GM23248 (cell line): ENCODE results near the gene LGALS12. TPM values are rescaled to one million over a fixed set of nuclear protein-coding genes. Genes with fewer than 3 reads are reported as not detected.
A peak's percentile ranks its signal among the peaks of the same experiment; 100 is the strongest.

Source experiments
- DNase-seq: peaks from one replicate; pipeline ENCODE4 v3.0.0-alpha.2; 2015
- H2AFZ ChIP-seq: fragments of 200-600 bp; sonication (generic); 2 replicates; pipeline ENCODE4 v1.6.1; 2016; ENCODE audit warnings: antibody characterized with exemption
- H3F3A ChIP-seq: fragments of 200-600 bp; sonication (generic); 2 replicates; pipeline ENCODE4 v1.6.1; 2016; ENCODE audit warnings: mild to moderate bottlenecking, antibody characterized with exemption, mixed run types; ENCODE audit not compliant: insufficient read depth
- H3K27ac ChIP-seq: fragments of 200-600 bp; sonication (generic); 2 replicates; pipeline ENCODE4 v1.5.1; 2016; ENCODE audit warnings: mild to moderate bottlenecking
- H3K27me3 ChIP-seq: fragments of 200-600 bp; sonication (generic); replicated peaks from 2 replicates; pipeline ENCODE4 v1.6.1; 2016; ENCODE audit warnings: mild to moderate bottlenecking; ENCODE audit not compliant: insufficient read depth
- H3K36me3 ChIP-seq: fragments of 200-600 bp; sonication (generic); 2 replicates; pipeline ENCODE4 v1.6.1; 2016; ENCODE audit warnings: low read depth, mild to moderate bottlenecking
- H3K4me1 ChIP-seq: fragments of 200-600 bp; sonication (generic); 2 replicates; pipeline ENCODE4 v1.6.1; 2016; ENCODE audit warnings: mild to moderate bottlenecking; ENCODE audit not compliant: insufficient read depth
- H3K4me2 ChIP-seq: fragments of 200-600 bp; sonication (generic); one replicate; pipeline ENCODE4 v1.6.1; 2016; ENCODE audit warnings: mild to moderate bottlenecking; ENCODE audit not compliant: unreplicated experiment
- H3K4me3 ChIP-seq: fragments of 200-600 bp; sonication (generic); 2 replicates; pipeline ENCODE4 v1.5.1; 2016; ENCODE audit warnings: mild to moderate bottlenecking
- H3K79me2 ChIP-seq: fragments of 200-600 bp; sonication (generic); 2 replicates; pipeline ENCODE4 v1.6.1; 2016; ENCODE audit warnings: mild to moderate bottlenecking; ENCODE audit not compliant: insufficient read depth
- H3K9ac ChIP-seq: fragments of 200-600 bp; sonication (generic); 2 replicates; pipeline ENCODE4 v1.6.1; 2016; ENCODE audit warnings: mild to moderate bottlenecking
- H3K9me2 ChIP-seq: fragments of 200-600 bp; sonication (generic); 2 replicates; pipeline ENCODE4 v1.6.1; 2016; ENCODE audit warnings: mixed run types, mild to moderate bottlenecking, moderate library complexity; ENCODE audit not compliant: insufficient read depth
- H3K9me3 ChIP-seq: fragments of 200-600 bp; sonication (generic); one replicate; pipeline ENCODE4 v1.6.1; 2017; ENCODE audit warnings: low read depth
- H4K20me1 ChIP-seq: fragments of 200-600 bp; sonication (generic); 2 replicates; pipeline ENCODE4 v1.6.0; 2016; ENCODE audit not compliant: insufficient read depth
- EZH2 ChIP-seq: fragments of 200-600 bp; sonication (generic); IDR thresholded peaks from 2 replicates; pipeline ENCODE4 v1.6.1; 2018; ENCODE audit warnings: antibody characterized with exemption, mild to moderate bottlenecking; ENCODE audit not compliant: insufficient read depth, poor library complexity, severe bottlenecking
- EZH2phosphoT487 ChIP-seq: fragments of 200-600 bp; sonication (generic); IDR thresholded peaks from 2 replicates; pipeline ENCODE4 v1.6.1; 2018; ENCODE audit warnings: antibody characterized with exemption, moderate library complexity, mild to moderate bottlenecking, low read depth; ENCODE audit not compliant: insufficient read depth
- WGBS, 2 experiments: methylation state at CpG; one replicate each; pipeline ENCODE4 v1.1.6; 2015 to 2017; ENCODE audit warnings: low lambda C conversion rate in 2 of 2, low coverage in 1 of 2; ENCODE audit errors: missing lambda C conversion rate in 2 of 2; 5-methylcytosine and 5-hydroxymethylcytosine counted together
- in situ Hi-C: fragments of 300-500 bp; cut with MboI; formaldehyde crosslinking; loops from 2 replicates; pipeline ENCODE4 v1.15.0; 2020
- polyA plus RNA-seq: library from polyadenylated mRNA; unstranded; fragments of >200 nt; fragmentation: Nextera tagmentation; extraction: Ambion mirVana; gene quantifications from 2 replicates; pipeline ENCODE4 v1.2.1, GENCODE V29; 2016
- total RNA-seq: library from RNA; depleted of rRNA; stranded (reverse); fragments of >200 nt; shearing (Covaris generic); gene quantifications from 2 replicates; pipeline ENCODE4 v1.2.3, GENCODE V29; 2014

The LGALS12 gene
- total and polyA plus RNA-seq, 2 experiments from 2014 or later, result not detected

GRCh38 chr11:63489879-63490278, 16.0 kb upstream of the LGALS12 start:
- 20 to 26% methylated on average over 3 of the region's 3 CpGs for WGBS, 2 experiments
- no peaks in the 10 kb centered on the region for H3F3A ChIP-seq
- H3K36me3 ChIP-seq, result no peaks in the 10 kb centered on the region
- H3K79me2 ChIP-seq, result no peaks in the 10 kb centered on the region
- H3K9ac ChIP-seq, result no peak overlapping the region
- no peaks in the 10 kb centered on the region for H3K4me1 ChIP-seq
- no peak overlapping the region for H3K4me3 ChIP-seq
- no peaks in the 10 kb centered on the region for H4K20me1 ChIP-seq
- TF ChIP-seq EZH2 (no peak), EZH2phosphoT487 (no peak)
- no peaks in the 10 kb centered on the region for H3K9me2 ChIP-seq
- H3K27ac ChIP-seq, result no peak overlapping the region
- H2AFZ ChIP-seq, result no peak overlapping the region
- no peaks in the 10 kb centered on the region for H3K9me3 ChIP-seq
- H3K27me3 ChIP-seq, result peaks cover 47% of the 10 kb centered on the region
- in situ Hi-C loops, result loop anchor here (25.0 kb wide), 1 partner anchor 247 kb away; no protein-coding TSS in a partner anchor
- no peak for DNase-seq
- no peak overlapping the region for H3K4me2 ChIP-seq

- no peak within 1 kb of the TSS for H3K9ac ChIP-seq
- no peaks in the 10 kb centered on the region for H4K20me1 ChIP-seq
- peak within 1 kb of the TSS; percentile 67 for H3K4me2 ChIP-seq
- DNase-seq, result peak; percentile 25
- no peaks in the 10 kb centered on the region for H3K36me3 ChIP-seq
- no peaks in the 10 kb centered on the region for H3K4me1 ChIP-seq
- no peaks in the 10 kb centered on the region for H3K9me3 ChIP-seq
- in situ Hi-C loops, result loop anchor here (25.0 kb wide), 1 partner anchor 247 kb away; no protein-coding TSS in a partner anchor
- peak within 1 kb of the TSS; percentile 59 for H3K4me3 ChIP-seq
- no peaks in the 10 kb centered on the region for H3K79me2 ChIP-seq
- H3F3A ChIP-seq, result no peaks in the 10 kb centered on the region
- H3K27me3 ChIP-seq, result peaks cover 44% of the 10 kb centered on the region
- no peak for TF ChIP-seq EZH2
- TF ChIP-seq EZH2phosphoT487, result no peak
- WGBS, 2 experiments, result 4 to 5% methylated on average over 51 to 60 of the region's 60 CpGs
- no peaks in the 10 kb centered on the region for H3K9me2 ChIP-seq
- no peak within 1 kb of the TSS for H3K27ac ChIP-seq
- H2AFZ ChIP-seq, result peak within 1 kb of the TSS; percentile 64; the same call in 1 of the 2 replicates
Observed at GRCh38 chr11:63490551-63491239, 15.2 kb upstream of the LGALS12 start, which contains the start of gene PLAAT5. Gene PLAAT5 (minus strand): TSS chr11:63491167. CDS start chr11:63491034, 133 bp downstream.

GRCh38 chr11:63491240-63491587, 14.7 kb upstream of the LGALS12 start:
- H3K9ac ChIP-seq, result no peak overlapping the region
- no peaks in the 10 kb centered on the region for H3K79me2 ChIP-seq
- DNase-seq, result no peak
- peak overlapping the region; percentile 67 for H3K4me2 ChIP-seq
- H3F3A ChIP-seq, result no peaks in the 10 kb centered on the region
- H3K4me1 ChIP-seq, result no peaks in the 10 kb centered on the region
- no peaks in the 10 kb centered on the region for H4K20me1 ChIP-seq
- no peak for TF ChIP-seq EZH2
- TF ChIP-seq EZH2phosphoT487, result no peak
- no peaks in the 10 kb centered on the region for H3K36me3 ChIP-seq
- no peaks in the 10 kb centered on the region for H3K9me2 ChIP-seq
- peaks cover 44% of the 10 kb centered on the region for H3K27me3 ChIP-seq
- no peaks in the 10 kb centered on the region for H3K9me3 ChIP-seq
- in situ Hi-C loops, result loop anchor here (25.0 kb wide), 1 partner anchor 246 kb away; no protein-coding TSS in a partner anchor
- H3K4me3 ChIP-seq, result peak overlapping the region; percentile 59
- 1% methylated on average over 10 to 13 of the region's 13 CpGs for WGBS, 2 experiments
- peak overlapping the region; percentile 64; the same call in 1 of the 2 replicates for H2AFZ ChIP-seq
- H3K27ac ChIP-seq, result no peak overlapping the region

GRCh38 chr11:63491636-63492372, 14.1 kb upstream of the LGALS12 start:
- Histone ChIP-seq H3K9me2 (no peaks in the 10 kb centered on the region), H3K4me3 (peak overlapping the region; percentile 59; the same call in 1 of the 2 replicates), H3K4me2 (peak overlapping the region; percentile 67), H3K9ac (no peak overlapping the region), H3K27me3 (peaks cover 44% of the 10 kb centered on the region), H3K9me3 (no peaks in the 10 kb centered on the region), H3F3A (no peaks in the 10 kb centered on the region), H3K27ac (no peak overlapping the region), H3K36me3 (no peaks in the 10 kb centered on the region), H3K4me1 (no peaks in the 10 kb centered on the region), H4K20me1 (no peaks in the 10 kb centered on the region), H3K79me2 (no peaks in the 10 kb centered on the region), H2AFZ (no peak overlapping the region)
- in situ Hi-C loops, result loop anchor here (25.0 kb wide), 1 partner anchor 245 kb away; no protein-coding TSS in a partner anchor
- no peak for DNase-seq
- TF ChIP-seq EZH2phosphoT487, result no peak
- peak; percentile 77 for TF ChIP-seq EZH2
- 52 to 58% methylated on average over 11 of the region's 11 CpGs for WGBS, 2 experiments
